ENCODE measurements around the gene KRT10.
"Not testable (repeated sequence)": the region's sequence is repeated elsewhere in the genome, so short reads cannot be mapped to it uniquely, and the experiment has no call there.

KRT10 gene

DNA sequence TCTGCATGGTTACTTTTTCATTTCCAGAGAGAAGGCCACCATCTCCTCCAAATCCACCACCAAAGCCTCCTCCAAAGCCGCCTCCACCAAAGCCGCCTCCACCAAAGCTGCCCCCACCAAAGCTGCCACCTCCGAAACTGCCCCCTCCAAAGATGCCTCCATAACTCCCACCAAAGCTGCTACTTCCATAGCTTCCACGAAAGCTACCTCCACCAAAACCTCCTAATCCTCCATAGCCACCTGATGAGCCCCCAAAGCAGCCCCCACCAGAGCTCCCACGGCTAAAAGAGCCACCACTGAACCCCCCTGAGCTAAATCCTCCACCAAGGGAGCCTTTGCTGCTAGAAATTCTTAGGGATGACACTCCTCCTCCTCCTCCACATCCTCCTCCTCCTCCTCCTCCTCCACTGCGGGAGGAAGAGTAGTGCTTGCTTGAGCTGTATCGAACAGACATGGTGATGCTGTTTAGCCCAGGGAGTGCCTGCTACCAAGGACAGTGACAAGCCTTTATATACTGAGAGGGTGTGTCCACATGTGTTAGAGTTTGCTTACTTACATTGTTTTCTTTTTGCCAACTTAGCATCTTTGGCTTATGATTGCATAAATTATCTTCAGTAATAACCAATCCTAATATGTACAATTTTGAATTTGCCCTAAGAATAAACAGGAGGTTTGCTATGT is at the start of gene KRT10:
TSS of gene KRT10 (minus strand) at position 483 of the 681 bp plus-strand sequence. CDS start at position 454, 29 bp downstream.
- no peak for DNase-seq

DNA sequence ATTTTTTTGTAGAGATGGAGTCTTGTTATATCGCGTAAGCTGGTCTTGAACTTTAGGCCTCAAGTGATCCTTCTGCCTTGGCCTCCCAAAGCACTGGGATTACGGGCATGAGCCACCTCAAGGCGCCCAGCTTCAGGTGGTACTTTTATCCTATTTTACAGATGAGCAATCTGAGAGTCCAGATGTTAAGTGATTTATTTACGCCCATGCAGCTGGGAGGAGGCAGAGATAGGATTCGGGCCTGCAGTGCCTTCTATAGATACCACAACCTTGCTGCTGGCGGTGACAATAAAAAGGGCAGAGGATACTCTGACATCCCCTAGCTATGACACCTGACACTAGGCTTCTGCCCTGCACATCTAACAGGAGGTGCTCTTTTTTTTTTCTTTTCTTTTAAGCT is 48.9 kb upstream of the KRT10 start:
- DNase-seq, result no peak

- DNase-seq, result no peak
Measured at GRCh38 chr17:40870136-40870535, 47.7 kb upstream of the KRT10 start.

DNA sequence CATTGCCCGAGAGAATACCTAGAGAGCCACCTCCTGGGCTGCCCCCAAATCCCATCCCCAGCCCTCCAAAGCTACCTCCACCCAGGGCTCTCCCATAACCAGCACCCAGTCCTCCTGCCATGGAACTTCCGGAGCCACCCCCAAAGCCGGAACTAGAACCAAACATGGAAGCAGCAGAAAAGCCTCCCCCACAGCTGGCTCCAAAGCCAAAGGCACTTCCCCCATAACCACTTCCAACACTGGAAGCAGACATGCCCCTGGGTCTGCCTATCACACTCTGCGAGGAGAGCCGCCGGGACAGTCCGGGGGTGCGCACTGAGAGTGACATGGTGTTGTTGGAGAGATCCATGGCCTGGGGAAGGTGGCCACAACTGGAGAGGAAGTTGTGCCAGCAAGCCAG is 44.4 kb upstream of the KRT10 start, which contains the start of gene KRT12:
TSS of gene KRT12 (minus strand) at position 386 of the 400 bp plus-strand sequence. CDS start at position 349, 37 bp downstream.
- DNase-seq, result no peak

DNA sequence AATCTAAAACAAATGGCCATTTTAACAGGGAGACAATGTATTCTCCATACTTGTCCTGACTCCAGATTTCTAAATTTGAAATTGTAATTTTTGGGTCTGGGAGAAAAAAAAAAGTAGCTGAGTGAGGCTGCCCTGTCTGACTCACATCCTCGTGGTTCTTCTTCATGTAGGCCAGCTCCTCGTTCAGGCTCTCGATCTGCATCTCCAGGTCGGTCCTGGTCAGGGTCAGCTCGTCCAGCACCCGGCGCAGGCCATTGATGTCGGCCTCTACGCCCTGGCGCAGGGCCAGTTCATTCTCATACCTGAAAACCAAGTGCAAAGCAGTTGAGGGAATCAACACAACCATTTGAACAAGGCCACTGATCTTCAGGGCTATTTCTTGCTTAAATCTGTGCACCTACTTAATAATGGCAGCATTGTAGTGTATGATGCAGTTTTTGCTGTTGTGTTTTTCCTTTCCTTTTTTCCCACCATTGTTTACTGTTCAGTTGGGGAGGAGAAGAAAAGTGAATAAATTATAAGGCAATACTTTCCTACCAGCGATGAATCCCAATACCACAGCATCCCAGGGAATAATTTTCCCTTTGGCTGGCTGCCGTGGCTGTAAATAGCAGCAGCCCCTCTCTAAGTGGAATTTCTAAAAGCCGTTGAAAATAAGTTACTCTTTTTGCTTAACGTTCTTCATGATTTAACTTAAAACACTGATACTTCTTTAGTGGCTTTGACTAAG is 42.4 kb upstream of the KRT10 start:
- DNase-seq, result no peak

GRCh38 chr17:40862985-40863733 is 40.7 kb upstream of the KRT10 start:
- DNase-seq, result no peak

DNA sequence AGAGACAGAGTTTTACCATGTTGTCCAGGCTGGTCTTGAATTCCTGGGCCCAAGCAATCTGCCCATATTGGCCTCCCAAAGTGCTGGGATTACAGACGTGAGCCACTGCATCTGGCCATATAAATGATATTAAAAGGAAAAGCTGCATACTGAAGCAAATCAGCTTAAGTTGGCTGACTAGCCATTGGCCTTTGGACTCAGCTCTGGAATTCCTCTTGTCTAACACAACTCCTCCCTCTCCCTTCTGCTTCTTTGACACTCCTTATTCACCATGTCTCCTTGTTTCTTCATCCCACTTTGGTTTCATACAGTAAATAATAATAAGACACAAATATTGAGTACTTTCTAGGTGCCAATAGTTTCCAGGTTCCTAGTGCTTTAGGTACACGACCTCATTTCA is 37.1 kb upstream of the KRT10 start:
- no peak for DNase-seq

GRCh38 chr17:40858667-40859066 is 36.3 kb upstream of the KRT10 start:
- not testable (repeated sequence) for DNase-seq

GRCh38 chr17:40857535-40857934 is 35.1 kb upstream of the KRT10 start:
- no peak for DNase-seq

- DNase-seq, result peak; percentile 64
Measured at GRCh38 chr17:40854175-40854814, 31.9 kb upstream of the KRT10 start.

GRCh38 chr17:40852364-40852763 is 29.9 kb upstream of the KRT10 start:
- DNase-seq, result no peak

DNA sequence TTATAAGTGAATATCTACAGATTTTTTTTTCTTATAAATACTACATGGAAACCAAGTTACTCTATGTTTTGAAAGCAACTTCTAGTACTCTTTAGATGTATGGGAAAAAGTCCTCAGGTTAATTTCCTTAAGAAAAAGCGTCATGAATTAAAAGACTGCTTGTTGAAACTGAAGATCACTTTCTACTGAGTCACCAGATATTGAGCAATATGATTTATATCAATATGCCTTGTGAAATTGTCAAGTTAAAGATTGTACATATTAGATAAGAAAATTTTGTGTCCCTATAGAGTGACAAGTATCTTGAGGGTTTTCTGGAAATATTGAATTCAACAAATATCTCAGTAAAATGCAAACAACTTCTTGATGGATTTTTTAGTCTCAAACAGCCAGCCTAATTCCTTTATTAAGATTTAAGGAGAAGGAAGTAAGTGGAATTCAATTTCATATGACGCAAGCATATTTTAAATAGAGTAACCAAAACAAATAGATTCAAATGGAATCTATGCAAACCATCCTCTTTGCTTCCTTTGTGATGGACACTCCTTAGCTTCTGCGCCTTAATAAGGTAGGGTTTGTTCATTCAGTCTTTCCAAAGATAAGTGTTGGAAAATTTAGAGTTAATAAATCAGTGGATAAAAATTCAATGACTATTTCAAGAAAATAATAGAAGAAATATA is 28.0 kb upstream of the KRT10 start:
- no peak for DNase-seq

DNA sequence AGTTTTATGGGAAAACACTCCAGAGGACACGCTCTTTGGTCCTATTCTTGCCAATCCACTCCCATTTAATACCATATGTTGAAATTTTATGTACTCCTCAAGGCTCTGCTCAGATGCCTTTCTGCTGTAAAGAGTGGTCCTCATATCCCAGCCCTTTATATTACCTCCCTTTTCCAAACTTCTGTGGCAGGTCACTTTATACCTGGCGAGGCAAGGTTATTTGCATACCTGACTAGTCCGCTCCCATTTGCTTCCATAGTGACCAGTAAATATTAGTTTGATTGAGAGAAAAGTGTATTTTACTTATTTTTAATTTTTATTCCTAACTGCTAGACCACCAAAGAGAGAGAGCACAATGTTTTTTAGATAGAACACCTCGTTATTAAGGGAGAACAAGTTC is 27.3 kb upstream of the KRT10 start:
- no peak for DNase-seq

DNA sequence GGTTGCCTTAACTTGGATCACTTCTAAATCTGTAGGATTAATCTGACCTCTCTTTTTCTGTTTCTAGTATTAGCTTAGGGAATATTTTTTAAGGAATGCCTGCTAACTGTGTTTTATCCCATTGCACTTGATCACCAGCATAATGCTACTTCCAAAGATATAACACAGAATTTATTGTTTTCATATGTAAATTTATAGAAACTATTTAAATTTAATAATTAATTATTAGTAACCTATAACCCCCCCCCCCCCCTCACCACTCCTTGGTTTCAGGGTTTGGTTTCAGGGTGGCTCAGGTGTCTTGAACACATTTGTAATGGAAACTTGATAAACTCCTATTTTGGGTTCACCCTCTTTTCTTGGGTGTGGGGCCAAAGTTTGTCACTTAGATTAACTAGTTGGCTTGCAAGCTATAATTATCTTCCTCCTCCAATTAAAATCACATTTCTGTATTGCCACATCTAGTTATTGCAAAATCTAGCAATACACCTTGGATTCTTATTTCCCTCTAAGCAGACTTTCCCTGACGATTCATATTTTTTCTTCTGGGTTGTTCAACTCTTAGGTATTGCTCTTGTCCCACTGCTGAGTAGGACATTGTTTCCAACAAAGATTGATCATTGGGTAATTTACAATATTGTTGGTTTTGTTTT is 26.3 kb upstream of the KRT10 start:
- DNase-seq, result no peak

DNA sequence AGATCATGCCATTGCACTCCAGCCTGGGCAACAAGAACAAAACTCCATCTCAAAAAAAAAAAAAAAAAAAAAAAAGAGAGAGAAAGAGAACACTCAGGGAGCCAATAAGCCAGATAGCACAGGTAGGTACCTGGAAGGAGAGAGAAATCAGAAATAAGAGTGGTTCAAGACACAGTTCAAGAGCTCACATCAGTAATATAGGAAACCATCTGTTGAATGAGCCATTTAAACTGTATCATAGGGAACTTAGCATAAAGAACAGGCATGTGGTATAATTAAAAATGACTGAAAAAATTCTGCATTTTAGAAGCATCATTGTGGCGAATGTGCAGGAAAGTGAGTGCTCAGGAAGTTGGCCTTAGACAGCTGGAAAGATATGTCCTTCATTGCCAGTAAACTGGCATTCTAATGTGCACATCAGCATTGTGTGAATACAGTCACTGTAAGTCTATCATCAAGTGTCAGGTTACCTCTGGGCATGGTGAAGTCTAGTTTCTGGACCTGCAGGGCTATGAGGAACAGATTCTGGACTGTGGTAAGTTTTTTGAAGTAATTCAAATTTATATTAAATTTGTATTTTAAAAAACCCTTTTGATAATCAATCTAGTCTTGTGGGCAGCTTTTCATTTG is 24.2 kb upstream of the KRT10 start:
- no peak for DNase-seq

- no peak for DNase-seq
Measured at GRCh38 chr17:40844671-40845107, 22.3 kb upstream of the KRT10 start.

DNA sequence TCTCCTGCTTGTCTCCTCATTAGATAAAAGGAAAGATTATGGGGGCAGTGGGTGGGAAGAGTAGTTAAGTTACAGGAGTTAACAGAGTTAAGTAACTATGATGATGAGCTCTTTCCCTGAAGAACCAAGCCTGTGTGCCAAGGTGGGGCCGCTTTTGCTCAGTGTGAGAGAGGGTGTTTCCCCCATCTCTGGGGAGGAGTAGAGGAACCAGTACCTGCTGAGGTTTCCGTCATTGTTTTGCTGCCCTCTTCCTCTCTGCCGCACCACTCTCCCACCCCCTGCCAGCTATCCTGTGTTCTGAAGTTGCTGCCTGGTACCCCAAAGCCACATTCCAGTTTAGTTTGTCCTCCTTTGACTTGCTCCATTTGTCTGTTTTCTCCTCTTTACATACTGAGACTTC is 20.8 kb upstream of the KRT10 start:
- DNase-seq, result no peak

- no peak for DNase-seq
Measured at GRCh38 chr17:40841246-40841645, 18.8 kb upstream of the KRT10 start.

- no peak for DNase-seq
Measured at GRCh38 chr17:40839194-40839593, 16.8 kb upstream of the KRT10 start.

DNA sequence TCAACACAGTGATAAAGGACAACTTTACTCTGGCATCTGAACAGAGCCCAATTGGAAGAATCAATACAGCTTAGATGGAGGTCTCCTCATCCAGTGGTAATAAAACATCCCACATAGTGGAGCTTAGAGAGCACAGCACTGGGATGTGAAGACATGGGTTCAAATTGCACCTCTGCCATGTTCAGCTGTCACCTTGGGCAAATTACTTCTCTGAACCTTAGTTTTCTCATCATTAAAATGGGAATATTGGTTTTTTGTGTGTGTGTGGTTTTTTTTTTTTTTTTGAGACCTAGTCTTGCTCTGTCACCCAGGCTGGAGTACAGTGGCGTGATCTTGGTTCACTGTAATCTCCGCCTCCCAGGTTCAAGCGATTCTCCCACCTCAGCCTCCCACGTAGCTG is 13.6 kb upstream of the KRT10 start:
- no peak for DNase-seq

DNA sequence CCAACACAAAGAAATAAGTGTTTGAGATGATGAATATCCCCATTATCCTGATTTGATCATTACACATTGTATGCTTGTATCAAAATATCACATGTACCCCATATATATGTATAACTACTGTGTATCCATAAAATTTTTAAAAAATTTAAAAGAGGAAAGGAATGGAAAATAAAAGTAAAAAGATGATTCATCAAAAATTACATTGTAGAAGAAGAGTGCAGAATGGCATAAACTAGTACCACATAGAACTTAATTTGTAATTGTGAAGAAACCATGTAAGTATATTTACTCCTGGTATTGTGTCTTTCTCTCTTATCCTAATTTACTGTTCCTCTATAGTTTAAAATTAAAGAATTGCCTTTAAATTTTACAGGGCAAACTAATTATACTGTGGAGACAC is 11.5 kb upstream of the KRT10 start:
- no peak for DNase-seq

DNA sequence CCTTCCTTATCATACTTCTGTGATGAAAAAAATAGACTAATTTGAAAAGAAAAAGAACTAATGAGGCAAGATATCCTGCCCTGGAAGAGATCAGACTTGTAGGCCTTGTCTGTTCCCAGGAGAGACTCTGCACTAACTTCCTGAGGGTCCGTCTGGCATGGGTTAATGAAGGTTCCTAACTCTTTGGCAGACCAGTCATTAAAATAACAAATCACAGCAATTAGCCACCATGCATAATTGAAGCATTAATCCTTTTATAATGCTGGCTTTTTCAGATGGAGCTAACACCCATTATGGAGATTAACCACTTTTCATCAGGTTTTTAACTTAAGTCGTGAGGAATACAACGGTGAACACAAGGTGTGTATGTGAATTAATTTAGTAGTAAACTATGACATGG is 10.4 kb upstream of the KRT10 start:
- no peak for DNase-seq
